Measurements from ENCODE around the gene SAMD4B.

- TF ChIP-seq CTCF (conservative IDR thresholded peaks at IDR 0.05) (no peak), EZH2 (IDR thresholded peaks at IDR 0.05; ENCODE audit: low read depth) (no peak)
Observed at GRCh38 chr19:39405958-39406655, 63.9 kb downstream of the SAMD4B start.
